ENCODE measurements around the gene EXOC6B. TPM values are rescaled to one million over a fixed set of nuclear protein-coding genes. Genes with fewer than 3 reads are reported as not detected.

Gene EXOC6B
- total RNA-seq, 4 donors from 2014 or later, result 54.0 to 121 (median 78.7) TPM

DNA sequence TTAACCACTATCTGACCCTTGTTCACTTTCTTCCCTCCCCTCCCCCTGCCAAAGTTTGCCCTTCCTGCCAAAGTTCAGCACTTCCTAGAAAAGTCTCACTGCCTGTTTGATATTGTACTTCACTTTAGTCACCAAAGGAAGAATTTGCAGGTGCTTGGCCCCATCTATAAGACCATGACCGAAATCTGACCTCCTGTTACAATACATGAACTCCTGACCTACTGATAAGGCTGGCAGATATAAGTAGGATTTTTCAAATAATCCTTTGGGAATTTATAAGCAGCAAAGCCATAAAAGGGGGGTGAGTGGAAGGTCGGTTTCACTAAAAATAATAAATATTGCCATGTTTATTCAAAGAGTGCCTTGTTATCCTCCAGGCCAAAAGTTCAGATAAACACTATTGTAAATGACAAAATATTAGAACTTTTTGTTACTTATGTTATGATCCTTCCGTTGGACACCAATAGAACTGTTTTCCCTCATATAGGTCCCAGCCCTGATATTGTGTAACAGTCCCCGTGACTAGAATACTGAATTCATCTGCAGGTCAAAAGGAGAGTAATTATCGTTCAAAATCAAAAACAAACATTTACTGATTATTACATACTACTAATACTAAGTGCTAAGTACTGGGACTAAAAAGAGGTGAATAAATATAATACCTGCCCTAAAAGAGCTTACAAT lies 277.6 kb downstream of the EXOC6B start:
- Histone ChIP-seq H3K4me1 (no peaks in the 10 kb centered on the region), H3K9me3 (no peaks in the 10 kb centered on the region), H3K4me3 (no peak overlapping the region), H3K27me3 (no peaks in the 10 kb centered on the region), H3K36me3 (no peaks in the 10 kb centered on the region), H3K27ac (no peak overlapping the region)
- TF ChIP-seq POLR2A (IDR thresholded peaks at IDR 0.05) (no peak), EP300 (IDR thresholded peaks at IDR 0.05) (no peak), CTCF (IDR thresholded peaks at IDR 0.05) (no peak), POLR2AphosphoS5 (IDR thresholded peaks at IDR 0.05) (no peak)
- 88% methylated on average over 5 of the region's 5 CpGs for WGBS
- no peak for DNase-seq (ENCODE audit: low spot score in 2 of 2)

GRCh38 chr2:72545790-72546189 lies 280.0 kb downstream of the EXOC6B start:
- Histone ChIP-seq H3K36me3 (no peaks in the 10 kb centered on the region), H3K9me3 (no peaks in the 10 kb centered on the region), H3K27ac (no peak overlapping the region), H3K4me3 (no peak overlapping the region), H3K4me1 (no peaks in the 10 kb centered on the region), H3K27me3 (no peaks in the 10 kb centered on the region)
- no peak for TF ChIP-seq POLR2A (IDR thresholded peaks at IDR 0.05)
- TF ChIP-seq POLR2AphosphoS5 (IDR thresholded peaks at IDR 0.05), result no peak
- TF ChIP-seq CTCF (IDR thresholded peaks at IDR 0.05), result no peak
- WGBS, result 88% methylated on average over 1 of the region's 1 CpG
- DNase-seq (ENCODE audit: low spot score in 2 of 2), result no peak

DNA sequence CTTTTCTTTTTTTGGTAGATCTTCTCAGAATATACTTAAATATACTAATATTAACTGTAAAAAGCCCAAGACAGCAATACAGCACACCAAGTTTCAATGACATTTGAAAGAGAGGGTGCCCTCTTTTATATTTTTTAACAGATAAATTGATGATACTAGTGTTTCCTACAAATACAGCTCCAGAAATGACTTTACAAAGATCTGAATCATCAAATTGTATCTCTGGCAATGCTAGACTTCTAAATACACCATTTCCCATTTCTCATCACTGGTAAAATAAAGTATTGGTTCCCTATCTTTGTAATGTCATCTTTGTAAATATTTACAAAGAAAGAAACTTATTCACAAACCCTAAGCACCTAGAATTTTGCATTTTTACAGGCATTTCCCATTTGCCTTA lies 281.3 kb downstream of the EXOC6B start:
- H3K4me3 ChIP-seq, result no peak overlapping the region
- H3K27me3 ChIP-seq, result no peaks in the 10 kb centered on the region
- no peak overlapping the region for H3K27ac ChIP-seq
- H3K36me3 ChIP-seq, result no peaks in the 10 kb centered on the region
- no peaks in the 10 kb centered on the region for H3K4me1 ChIP-seq
- TF ChIP-seq POLR2AphosphoS5 (IDR thresholded peaks at IDR 0.05) (no peak), CTCF (IDR thresholded peaks at IDR 0.05) (no peak), EP300 (IDR thresholded peaks at IDR 0.05) (no peak), POLR2A (IDR thresholded peaks at IDR 0.05) (no peak)
- no peak for DNase-seq (ENCODE audit: low spot score in 2 of 2)
- H3K9me3 ChIP-seq, result no peaks in the 10 kb centered on the region

DNA sequence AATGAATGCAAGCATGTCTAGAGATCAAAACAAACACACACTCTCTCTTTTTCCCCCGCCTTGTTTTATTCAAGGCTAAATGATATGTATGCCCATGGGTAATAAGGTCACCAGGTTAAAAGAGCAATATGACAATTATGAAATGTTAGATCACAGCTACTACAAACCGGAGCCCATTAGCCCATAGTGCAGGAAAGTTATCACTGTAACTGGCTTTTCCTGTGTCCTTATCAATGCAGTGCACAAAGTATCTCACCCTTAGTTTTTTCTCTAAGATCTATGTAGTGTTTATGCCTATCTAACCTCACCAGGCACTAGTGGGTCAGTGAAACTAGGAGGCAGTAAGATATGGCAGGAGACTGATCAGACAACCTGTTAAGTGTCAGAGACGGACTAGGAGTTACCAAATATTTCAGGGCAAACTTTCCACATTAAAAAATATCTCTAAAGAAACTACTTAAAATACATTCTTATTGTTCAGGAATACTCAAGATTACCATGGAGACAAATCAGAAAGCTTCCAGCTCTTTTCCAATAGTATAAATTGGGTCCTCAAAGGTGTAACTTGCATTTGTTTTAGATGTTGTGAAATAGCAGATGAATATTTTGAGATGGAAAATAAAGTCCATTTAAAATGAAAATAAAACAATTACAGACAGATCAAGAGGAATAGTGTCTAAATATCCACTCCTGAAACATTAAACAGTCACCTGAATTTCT lies 282.2 kb downstream of the EXOC6B start:
- 77% methylated on average over 3 of the region's 3 CpGs for WGBS
- H3K27me3 ChIP-seq, result no peaks in the 10 kb centered on the region
- no peak for DNase-seq (ENCODE audit: low spot score in 2 of 2)
- H3K36me3 ChIP-seq, result no peaks in the 10 kb centered on the region
- TF ChIP-seq EP300 (IDR thresholded peaks at IDR 0.05), result no peak
- no peak for TF ChIP-seq POLR2AphosphoS5 (IDR thresholded peaks at IDR 0.05)
- TF ChIP-seq CTCF (IDR thresholded peaks at IDR 0.05), result no peak
- no peak for TF ChIP-seq POLR2A (IDR thresholded peaks at IDR 0.05)
- H3K9me3 ChIP-seq, result no peaks in the 10 kb centered on the region
- H3K4me3 ChIP-seq, result no peak overlapping the region
- H3K27ac ChIP-seq, result no peak overlapping the region
- peaks cover 5% of the 10 kb centered on the region for H3K4me1 ChIP-seq

DNA sequence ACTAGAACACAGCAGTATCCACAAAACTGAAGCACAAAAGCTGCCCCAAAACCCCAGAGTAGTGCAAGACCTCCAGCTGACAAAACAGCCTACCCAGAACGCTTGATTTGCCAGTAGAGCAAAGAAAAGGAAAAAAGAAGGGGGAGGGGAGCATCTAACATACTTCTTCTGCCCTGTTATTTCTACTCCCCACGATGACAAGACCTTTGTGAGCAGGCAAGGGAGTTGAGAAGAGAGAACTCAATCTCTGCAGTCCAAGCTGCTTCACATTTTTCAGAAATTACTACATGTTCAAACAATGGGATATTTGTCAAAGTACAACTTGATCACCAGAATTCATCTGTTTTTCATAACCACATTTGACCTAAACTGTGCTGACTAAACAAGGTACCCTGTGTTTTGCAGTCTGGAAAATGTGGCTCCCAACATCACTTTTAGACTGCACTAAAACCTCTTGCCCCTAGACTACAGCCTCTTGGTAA lies 286.7 kb downstream of the EXOC6B start:
- Histone ChIP-seq H3K27ac (no peak overlapping the region), H3K4me3 (no peak overlapping the region), H3K27me3 (no peaks in the 10 kb centered on the region), H3K36me3 (no peaks in the 10 kb centered on the region), H3K4me1 (peaks cover 5% of the 10 kb centered on the region), H3K9me3 (no peaks in the 10 kb centered on the region)
- 52% methylated on average over 2 of the region's 2 CpGs for WGBS
- no peak for TF ChIP-seq POLR2AphosphoS5 (IDR thresholded peaks at IDR 0.05)
- no peak for TF ChIP-seq POLR2A (IDR thresholded peaks at IDR 0.05)
- no peak for TF ChIP-seq CTCF (IDR thresholded peaks at IDR 0.05)
- no peak for TF ChIP-seq EP300 (IDR thresholded peaks at IDR 0.05)
- DNase-seq (ENCODE audit: low spot score in 2 of 2), result no peak

Data from suprapubic skin (tissue), 4 donors.